ENCODE results near the gene FAM83E. TPM values are rescaled to one million over a fixed set of nuclear protein-coding genes. Genes with fewer than 3 reads are reported as not detected.

FAM83E gene
- total RNA-seq, 2 experiments from 2014 or later: 3.0 to 3.7 TPM

DNA sequence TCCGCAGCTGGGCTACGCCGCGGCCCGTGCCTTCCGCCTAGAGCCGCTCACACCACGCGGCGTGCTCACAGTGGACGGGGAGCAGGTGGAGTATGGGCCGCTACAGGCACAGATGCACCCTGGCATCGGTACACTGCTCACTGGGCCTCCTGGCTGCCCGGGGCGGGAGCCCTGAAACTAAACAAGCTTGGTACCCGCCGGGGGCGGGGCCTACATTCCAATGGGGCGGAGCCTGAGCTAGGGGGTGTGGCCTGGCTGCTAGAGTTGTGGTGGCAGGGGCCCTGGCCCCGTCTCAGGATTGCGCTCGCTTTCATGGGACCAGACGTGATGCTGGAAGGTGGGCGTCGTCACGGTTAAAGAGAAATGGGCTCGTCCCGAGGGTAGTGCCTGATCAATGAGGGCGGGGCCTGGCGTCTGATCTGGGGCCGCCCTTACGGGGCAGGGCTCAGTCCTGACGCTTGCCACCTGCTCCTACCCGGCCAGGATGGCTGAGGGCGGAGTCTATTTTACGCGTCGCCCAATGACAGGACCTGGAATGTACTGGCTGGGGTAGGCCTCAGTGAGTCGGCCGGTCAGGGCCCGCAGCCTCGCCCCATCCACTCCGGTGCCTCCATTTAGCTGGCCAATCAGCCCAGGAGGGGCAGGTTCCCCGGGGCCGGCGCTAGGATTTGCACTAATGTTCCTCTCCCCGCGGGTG is 14.9 kb upstream of the FAM83E start:
- BruUV-seq (replicated peaks): no TSS peak
- Histone ChIP-seq H3K9me3 (ENCODE audit: low read length) (no peaks in the 10 kb centered on the region), H3K4me2 (ENCODE audit: low read length) (no peak overlapping the region), H3K79me2 (ENCODE audit: insufficient read depth, low read depth, low read length) (no peaks in the 10 kb centered on the region; the same call in 1 of the 2 replicates), H4K20me1 (ENCODE audit: insufficient read depth, low read length) (no peaks in the 10 kb centered on the region), H3K4me3 (ENCODE audit: low read depth, low read length, poor library complexity, severe bottlenecking) (no peak overlapping the region), H3K36me3 (ENCODE audit: insufficient read depth, low read length) (peaks cover 30% of the 10 kb centered on the region; the same call in 1 of the 2 replicates), H3K9me2 (ENCODE audit: insufficient read depth, low read length) (no peaks in the 10 kb centered on the region), H3K4me1 (ENCODE audit: insufficient read depth, low read length, poor library complexity, severe bottlenecking) (peaks cover 22% of the 10 kb centered on the region), H3K27ac (ENCODE audit: low read depth, low read length, poor library complexity, severe bottlenecking) (no peak overlapping the region), H2AFZ (ENCODE audit: low read length) (no peak overlapping the region)
- POLR2A ChIA-PET: no interaction called here
- intact Hi-C loops (cut with micrococcal nuclease; ENCODE audit: unreplicated experiment): loop anchor here (10.0 kb wide), 1 partner anchor 865 kb away; the partner anchor contains the start of gene RPS11
- CTCF ChIA-PET (ENCODE audit: unreplicated experiment): no interaction called here
- no peak for DNase-seq (ENCODE audit: low spot score)
- TF ChIP-seq, protein P1, sequence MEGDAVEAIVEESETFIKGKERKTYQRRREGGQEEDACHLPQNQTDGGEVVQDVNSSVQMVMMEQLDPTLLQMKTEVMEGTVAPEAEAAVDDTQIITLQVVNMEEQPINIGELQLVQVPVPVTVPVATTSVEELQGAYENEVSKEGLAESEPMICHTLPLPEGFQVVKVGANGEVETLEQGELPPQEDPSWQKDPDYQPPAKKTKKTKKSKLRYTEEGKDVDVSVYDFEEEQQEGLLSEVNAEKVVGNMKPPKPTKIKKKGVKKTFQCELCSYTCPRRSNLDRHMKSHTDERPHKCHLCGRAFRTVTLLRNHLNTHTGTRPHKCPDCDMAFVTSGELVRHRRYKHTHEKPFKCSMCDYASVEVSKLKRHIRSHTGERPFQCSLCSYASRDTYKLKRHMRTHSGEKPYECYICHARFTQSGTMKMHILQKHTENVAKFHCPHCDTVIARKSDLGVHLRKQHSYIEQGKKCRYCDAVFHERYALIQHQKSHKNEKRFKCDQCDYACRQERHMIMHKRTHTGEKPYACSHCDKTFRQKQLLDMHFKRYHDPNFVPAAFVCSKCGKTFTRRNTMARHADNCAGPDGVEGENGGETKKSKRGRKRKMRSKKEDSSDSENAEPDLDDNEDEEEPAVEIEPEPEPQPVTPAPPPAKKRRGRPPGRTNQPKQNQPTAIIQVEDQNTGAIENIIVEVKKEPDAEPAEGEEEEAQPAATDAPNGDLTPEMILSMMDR (conservative IDR thresholded peaks at IDR 0.05; ENCODE audit: low read length): no peak
- TF ChIP-seq EZH2phosphoT487 (IDR thresholded peaks at IDR 0.05; ENCODE audit: borderline replicate concordance, low read depth, low read length): no peak

DNA sequence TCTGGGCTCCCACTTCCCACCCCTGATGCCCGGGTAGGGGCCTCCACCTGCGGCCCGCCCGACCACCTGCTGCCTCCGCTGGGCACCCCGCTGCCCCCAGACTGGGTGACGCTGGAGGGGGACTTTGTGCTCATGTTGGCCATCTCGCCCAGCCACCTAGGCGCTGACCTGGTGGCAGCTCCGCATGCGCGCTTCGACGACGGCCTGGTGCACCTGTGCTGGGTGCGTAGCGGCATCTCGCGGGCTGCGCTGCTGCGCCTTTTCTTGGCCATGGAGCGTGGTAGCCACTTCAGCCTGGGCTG is 14.4 kb upstream of the FAM83E start:
- Histone ChIP-seq H3K79me2 (ENCODE audit: insufficient read depth, low read depth, low read length) (no peaks in the 10 kb centered on the region), H3K4me1 (ENCODE audit: insufficient read depth, low read length, poor library complexity, severe bottlenecking) (peaks cover 22% of the 10 kb centered on the region), H3K4me2 (ENCODE audit: low read length) (no peak overlapping the region), H3K9me3 (ENCODE audit: low read length) (no peaks in the 10 kb centered on the region), H2AFZ (ENCODE audit: low read length) (no peak overlapping the region), H3K36me3 (ENCODE audit: insufficient read depth, low read length) (peaks cover 30% of the 10 kb centered on the region; the same call in 1 of the 2 replicates), H4K20me1 (ENCODE audit: insufficient read depth, low read length) (no peaks in the 10 kb centered on the region), H3K9me2 (ENCODE audit: insufficient read depth, low read length) (no peaks in the 10 kb centered on the region), H3K27ac (ENCODE audit: low read depth, low read length, poor library complexity, severe bottlenecking) (no peak overlapping the region), H3K4me3 (ENCODE audit: low read depth, low read length, poor library complexity, severe bottlenecking) (no peak overlapping the region)
- TF ChIP-seq, protein P1 (conservative IDR thresholded peaks at IDR 0.05; ENCODE audit: low read length): no peak
- no peak for TF ChIP-seq EZH2phosphoT487 (IDR thresholded peaks at IDR 0.05; ENCODE audit: borderline replicate concordance, low read depth, low read length)
- CTCF ChIA-PET (ENCODE audit: unreplicated experiment): no interaction called here
- no TSS peak for BruUV-seq (replicated peaks)
- DNase-seq (ENCODE audit: low spot score): no peak
- intact Hi-C loops (cut with micrococcal nuclease; ENCODE audit: unreplicated experiment): no loop called here
- POLR2A ChIA-PET: no interaction called here

DNA sequence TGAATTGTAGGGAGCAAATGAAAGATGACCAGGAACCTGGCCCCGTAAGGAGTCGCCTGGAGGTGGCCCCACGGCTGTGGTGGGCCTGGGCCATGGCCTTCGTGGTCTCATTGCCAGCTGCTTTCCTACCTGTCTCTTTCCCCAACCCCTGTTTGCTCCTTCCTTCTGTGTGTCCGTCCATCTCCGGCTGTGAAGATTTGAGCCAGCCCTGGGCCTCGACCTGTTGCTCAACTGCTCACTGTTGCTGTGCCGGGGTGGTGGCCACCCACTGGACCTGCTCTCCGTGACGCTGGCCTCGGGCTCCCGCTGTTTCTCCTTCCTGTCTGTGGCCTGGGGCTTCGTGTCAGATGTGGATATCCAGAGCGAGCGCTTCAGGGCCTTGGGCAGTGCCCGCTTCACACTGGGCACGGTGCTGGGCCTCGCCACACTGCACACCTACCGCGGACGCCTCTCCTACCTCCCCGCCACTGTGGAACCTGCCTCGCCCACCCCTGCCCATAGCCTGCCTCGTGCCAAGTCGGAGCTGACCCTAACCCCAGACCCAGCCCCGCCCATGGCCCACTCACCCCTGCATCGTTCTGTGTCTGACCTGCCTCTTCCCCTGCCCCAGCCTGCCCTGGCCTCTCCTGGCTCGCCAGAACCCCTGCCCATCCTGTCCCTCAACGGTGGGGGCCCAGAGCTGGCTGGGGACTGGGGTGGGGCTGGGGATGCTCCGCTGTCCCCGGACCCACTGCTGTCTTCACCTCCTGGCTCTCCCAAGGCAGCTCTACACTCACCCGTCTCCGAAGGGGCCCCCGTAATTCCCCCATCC is 13.8 kb upstream of the FAM83E start:
- POLR2A ChIA-PET: no interaction called here
- intact Hi-C loops (cut with micrococcal nuclease; ENCODE audit: unreplicated experiment): no loop called here
- Histone ChIP-seq H3K79me2 (ENCODE audit: insufficient read depth, low read depth, low read length) (peaks cover under 1% of the 10 kb centered on the region; the same call in 1 of the 2 replicates), H3K36me3 (ENCODE audit: insufficient read depth, low read length) (peaks cover 30% of the 10 kb centered on the region; the same call in 1 of the 2 replicates), H4K20me1 (ENCODE audit: insufficient read depth, low read length) (no peaks in the 10 kb centered on the region), H3K27ac (ENCODE audit: low read depth, low read length, poor library complexity, severe bottlenecking) (no peak overlapping the region), H3K4me1 (ENCODE audit: insufficient read depth, low read length, poor library complexity, severe bottlenecking) (peaks cover 19% of the 10 kb centered on the region), H3K9me3 (ENCODE audit: low read length) (no peaks in the 10 kb centered on the region), H3K4me3 (ENCODE audit: low read depth, low read length, poor library complexity, severe bottlenecking) (no peak overlapping the region), H2AFZ (ENCODE audit: low read length) (no peak overlapping the region), H3K9me2 (ENCODE audit: insufficient read depth, low read length) (no peaks in the 10 kb centered on the region), H3K4me2 (ENCODE audit: low read length) (no peak overlapping the region)
- BruUV-seq (replicated peaks): no TSS peak
- DNase-seq (ENCODE audit: low spot score): no peak
- CTCF ChIA-PET (ENCODE audit: unreplicated experiment): no interaction called here
- TF ChIP-seq, protein P1 (conservative IDR thresholded peaks at IDR 0.05; ENCODE audit: low read length): no peak
- no peak for TF ChIP-seq EZH2phosphoT487 (IDR thresholded peaks at IDR 0.05; ENCODE audit: borderline replicate concordance, low read depth, low read length)

All from OCI-LY7 (cell line).